CD4-positive, alpha-beta T cell treated with Interleukin-15 for 1 hour (primary cell): Measurements from ENCODE around the gene STXBP4.

Source experiments
- DNase-seq: peaks from one replicate; pipeline ENCODE4 v3.0.0-alpha.2; 2020

The STXBP4 gene

DNA sequence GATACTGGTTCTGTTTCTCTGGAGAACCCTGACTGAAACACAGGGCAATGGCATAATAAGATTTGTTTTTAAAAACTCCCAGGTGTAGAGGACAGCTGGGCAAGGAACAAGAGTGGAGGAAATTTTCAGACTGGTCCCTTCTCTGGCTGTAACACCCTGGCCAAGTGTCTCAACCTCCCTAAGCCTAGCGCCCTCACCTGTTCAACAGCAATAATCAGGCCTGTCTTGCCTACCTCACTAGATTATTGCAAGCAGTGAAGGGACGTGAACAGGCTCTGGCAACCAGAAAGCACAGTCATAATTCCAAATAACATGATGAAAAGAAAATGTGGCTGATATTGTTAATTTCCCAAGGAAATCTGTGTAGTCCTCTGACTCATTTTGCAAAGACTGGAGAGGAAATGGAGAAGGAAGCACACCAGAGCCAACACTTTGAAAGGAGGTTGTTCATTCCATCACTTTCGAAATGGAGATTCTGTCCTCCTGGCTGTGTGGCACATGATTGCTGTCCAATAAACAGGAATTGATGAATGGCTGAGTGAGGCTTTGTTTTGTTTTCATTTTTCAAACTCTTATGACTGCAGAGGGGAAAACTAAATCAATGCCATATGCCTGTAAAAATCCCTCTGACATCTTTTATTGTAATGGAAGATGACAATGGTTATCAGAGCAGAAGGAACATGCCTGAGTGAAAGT, 208.7 kb downstream of the STXBP4 start:
- DNase-seq, result no peak

DNA sequence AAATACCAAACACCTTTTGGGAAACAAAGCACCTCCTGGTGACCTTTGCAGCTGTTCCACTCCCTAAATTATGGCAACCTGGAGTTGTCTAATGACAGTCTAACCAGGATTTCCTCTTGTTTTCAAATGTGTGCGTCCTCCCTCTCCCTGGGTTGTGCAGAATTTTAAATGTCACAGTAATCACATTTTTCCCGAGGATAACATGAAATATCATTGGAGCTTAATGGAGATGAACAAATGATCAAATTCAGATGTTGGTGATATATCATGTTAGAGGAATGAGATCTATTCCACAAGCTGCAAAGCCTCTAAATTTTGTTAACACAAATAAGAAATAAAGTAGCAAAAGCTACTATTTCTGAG, 209.3 kb downstream of the STXBP4 start:
- no peak for DNase-seq

- no peak for DNase-seq
Observed at GRCh38 chr17:55186937-55187770, 218.6 kb downstream of the STXBP4 start.

- no peak for DNase-seq
Observed at GRCh38 chr17:55190748-55191147, 222.2 kb downstream of the STXBP4 start.

- no peak for DNase-seq
Observed at GRCh38 chr17:55198690-55199370, 230.3 kb downstream of the STXBP4 start.

DNA sequence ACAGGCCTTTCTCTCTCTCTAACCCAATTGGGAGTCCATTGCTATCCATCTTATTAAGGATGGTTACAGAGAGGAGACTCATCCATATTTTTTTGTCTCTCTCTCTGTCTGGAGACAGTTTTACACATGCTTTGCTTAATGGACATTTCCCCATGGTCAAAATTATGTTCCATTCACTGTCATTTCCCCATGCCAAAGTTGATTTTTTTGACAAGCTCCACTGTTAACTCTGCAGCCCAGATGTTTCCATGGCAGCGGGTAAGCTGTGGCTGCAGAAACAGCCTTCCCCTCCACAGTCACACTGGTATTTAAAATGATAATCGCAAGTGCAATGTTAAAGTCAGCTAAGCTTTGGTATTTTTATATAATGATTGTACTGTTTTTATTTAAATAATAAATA, 232.3 kb downstream of the STXBP4 start:
- no peak for DNase-seq

GRCh38 chr17:55201308-55201932, 232.9 kb downstream of the STXBP4 start:
- no peak for DNase-seq

GRCh38 chr17:55202896-55203295, 234.3 kb downstream of the STXBP4 start:
- DNase-seq, result no peak

DNA sequence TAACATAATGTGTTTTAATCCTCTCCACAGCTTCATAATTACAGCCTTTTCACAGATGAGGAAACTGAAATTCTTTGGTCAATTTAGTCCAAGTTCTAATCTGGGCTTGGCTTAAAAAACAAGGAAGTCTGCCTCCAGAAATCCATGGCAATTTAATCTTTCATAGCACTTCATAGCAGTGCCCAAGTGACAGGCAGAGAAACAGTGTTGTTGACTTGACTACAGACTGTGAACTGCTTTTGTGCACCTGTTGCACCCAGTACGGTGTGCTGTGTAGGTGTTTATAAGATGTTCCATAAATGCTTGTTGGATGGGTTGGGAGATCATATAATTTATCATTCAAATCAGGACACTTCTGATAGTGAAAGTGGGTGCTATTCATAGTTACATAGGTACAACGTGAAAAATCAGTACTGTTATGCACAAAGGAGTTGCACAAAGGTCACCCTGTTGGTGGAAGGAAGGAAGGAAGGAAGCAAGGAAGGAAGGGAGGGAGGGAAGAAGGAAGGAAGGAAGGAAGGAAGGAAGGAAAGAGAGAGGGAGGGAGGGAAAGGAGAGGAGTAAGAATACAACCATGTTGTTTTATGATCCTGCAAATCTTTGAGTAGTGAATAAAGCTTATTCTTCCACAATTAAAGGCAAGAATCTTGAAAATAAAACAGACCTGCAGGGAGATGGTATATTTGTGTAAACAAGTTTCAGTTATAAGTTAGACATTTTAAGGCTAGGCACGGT, 239.7 kb downstream of the STXBP4 start:
- no peak for DNase-seq

DNA sequence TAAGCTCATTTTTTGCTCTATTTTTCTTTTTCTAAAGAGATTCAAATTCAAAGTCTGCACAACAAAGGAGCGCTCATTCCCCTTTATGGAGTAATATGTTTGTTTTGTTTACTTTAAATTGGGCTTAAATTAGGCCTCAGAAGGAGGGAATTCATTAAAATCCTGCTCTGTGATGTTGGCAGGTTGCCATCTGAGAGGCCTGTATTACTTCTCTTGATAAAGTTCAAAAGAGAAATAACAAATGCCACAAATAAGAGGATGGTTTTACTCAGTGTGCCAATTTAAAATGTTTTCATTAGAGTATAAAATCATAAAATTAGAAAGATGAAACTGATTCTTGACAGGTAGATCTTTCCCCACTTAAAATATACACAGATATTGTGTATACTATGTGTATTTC, 241.7 kb downstream of the STXBP4 start:
- DNase-seq, result no peak

GRCh38 chr17:55212880-55213279, 244.3 kb downstream of the STXBP4 start:
- no peak for DNase-seq

DNA sequence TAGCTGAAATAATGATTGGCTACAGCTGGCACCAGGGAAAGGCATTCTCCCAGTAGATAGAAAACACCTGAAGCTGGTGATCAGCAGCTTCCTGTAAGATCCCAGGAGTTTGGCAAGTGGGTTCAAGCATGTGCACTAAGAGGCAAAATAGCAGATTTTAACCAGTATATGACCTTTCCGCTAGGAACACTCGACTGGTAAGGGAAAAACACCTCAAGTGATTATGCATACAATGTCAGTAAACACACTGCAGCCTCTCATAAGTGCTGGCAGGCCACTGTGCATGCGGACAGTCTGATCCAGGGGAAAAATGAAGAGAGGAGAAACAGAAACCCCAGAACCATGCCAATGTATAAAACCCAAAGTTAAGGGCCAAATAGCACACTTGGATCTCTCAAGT, 247.1 kb downstream of the STXBP4 start:
- DNase-seq, result no peak

DNA sequence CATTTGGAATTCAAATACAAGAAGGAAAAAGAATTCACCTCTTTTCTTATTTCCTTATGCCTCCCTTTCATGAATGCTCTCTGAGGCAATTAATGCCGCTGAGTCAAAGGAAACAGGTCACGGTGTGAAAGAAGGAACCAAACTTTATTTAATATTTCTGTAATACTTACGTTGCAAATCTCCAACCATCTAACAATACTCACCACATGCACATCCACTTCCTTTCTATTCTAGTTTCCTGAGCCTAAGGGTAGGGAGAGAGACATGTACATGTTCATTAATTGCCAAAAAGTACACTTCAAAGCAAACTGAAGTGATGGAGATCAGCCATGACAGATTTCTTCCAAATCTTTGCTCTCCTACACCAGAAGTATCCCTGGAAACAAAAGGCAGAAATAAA, 248.3 kb downstream of the STXBP4 start:
- DNase-seq, result no peak

DNA sequence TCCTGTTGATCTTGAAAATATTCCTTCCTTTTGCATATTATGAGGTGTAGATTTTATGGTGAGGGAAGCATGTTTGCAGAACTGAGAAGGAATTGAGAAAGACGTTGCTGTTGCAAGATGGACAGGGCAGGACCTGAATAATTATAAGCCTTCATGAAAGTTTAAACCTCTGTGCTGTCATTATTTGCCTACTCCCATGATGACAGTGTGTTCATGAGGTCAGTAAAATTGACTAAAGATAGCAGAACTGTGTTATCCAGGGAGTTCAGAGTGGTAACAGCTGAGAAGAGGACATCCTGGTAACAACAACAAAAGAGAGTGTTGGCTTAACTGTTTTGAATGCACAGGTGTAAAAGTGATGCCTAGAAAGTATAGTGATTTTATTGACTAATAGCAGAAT, 250.9 kb downstream of the STXBP4 start:
- no peak for DNase-seq

- DNase-seq, result no peak
Observed at GRCh38 chr17:55219934-55220333, 251.4 kb downstream of the STXBP4 start.
